ENCODE measurements around the gene CWH43. TPM values are rescaled to one million over a fixed set of nuclear protein-coding genes. Genes with fewer than 3 reads are reported as not detected.

Gene CWH43
- total and polyA plus RNA-seq, 4 donors: 0.65 to 4.2 (median 1.1) TPM

- Histone ChIP-seq H3K9me3 (ENCODE audit: control insufficient read depth in 4 of 4, insufficient read depth in 3 of 4, low read length in 3 of 4) (peaks cover 0 to 5% (median 0%) of the 10 kb centered on the region in 4 donors), H3K27me3 (ENCODE audit: control insufficient read depth in 3 of 3, insufficient read depth in 3 of 3, low read length in 2 of 3) (no peaks in the 10 kb centered on the region), H3K36me3 (ENCODE audit: control insufficient read depth in 4 of 4, insufficient read depth in 4 of 4, low read length in 4 of 4) (no peaks in the 10 kb centered on the region), H3K4me3 (no peak overlapping the region), H3K9ac (ENCODE audit: insufficient read depth in 1 of 2, low read length in 2 of 2) (no peak overlapping the region), H3K4me1 (ENCODE audit: control insufficient read depth in 5 of 5, insufficient read depth in 5 of 5, low read length in 5 of 5) (no peaks in the 10 kb centered on the region), H3K27ac (ENCODE audit: low read depth in 1 of 2, low read length in 1 of 2) (no peak overlapping the region)
- no peak for DNase-seq
- no peak for ATAC-seq (ENCODE audit: insufficient read depth, low FRiP score)
- no peak for TF ChIP-seq CTCF (IDR thresholded peaks at IDR 0.05; ENCODE audit: control extremely low read depth, extremely low read depth)
These were observed 46.3 kb upstream of the CWH43 start for GRCh38 chr4:48939785-48940184.

GRCh38 chr4:48943387-48943786 lies 42.7 kb upstream of the CWH43 start:
- no peak for DNase-seq

GRCh38 chr4:48944252-48944651 lies 41.8 kb upstream of the CWH43 start:
- Histone ChIP-seq H3K9ac (ENCODE audit: insufficient read depth in 1 of 2, low read length in 2 of 2) (no peak overlapping the region), H3K9me3 (ENCODE audit: control insufficient read depth in 4 of 4, insufficient read depth in 3 of 4, low read length in 3 of 4) (no peaks in the 10 kb centered on the region), H3K36me3 (ENCODE audit: control insufficient read depth in 4 of 4, insufficient read depth in 4 of 4, low read length in 4 of 4) (no peaks in the 10 kb centered on the region), H3K4me1 (ENCODE audit: control insufficient read depth in 5 of 5, insufficient read depth in 5 of 5, low read length in 5 of 5) (no peaks in the 10 kb centered on the region), H3K27me3 (ENCODE audit: control insufficient read depth in 3 of 3, insufficient read depth in 3 of 3, low read length in 2 of 3) (no peaks in the 10 kb centered on the region), H3K4me3 (no peak overlapping the region), H3K27ac (ENCODE audit: low read depth in 1 of 2, low read length in 1 of 2) (no peak overlapping the region)
- no peak for TF ChIP-seq CTCF (IDR thresholded peaks at IDR 0.05; ENCODE audit: control extremely low read depth, extremely low read depth)
- no peak for DNase-seq
- no peak for ATAC-seq (ENCODE audit: insufficient read depth, low FRiP score)
- WGBS, 2 donors: 78 to 81% methylated on average over 8 of the region's 8 CpGs

More at GRCh38 chr4:48943387-48943786, 42.7 kb upstream of the CWH43 start:
- no peak overlapping the region for H3K27ac ChIP-seq (ENCODE audit: low read depth in 1 of 2, low read length in 1 of 2)
- no peaks in the 10 kb centered on the region for H3K27me3 ChIP-seq (ENCODE audit: control insufficient read depth in 3 of 3, insufficient read depth in 3 of 3, low read length in 2 of 3)
- no peak overlapping the region for H3K9ac ChIP-seq (ENCODE audit: insufficient read depth in 1 of 2, low read length in 2 of 2)
- 78 to 86% methylated on average over 1 of the region's 1 CpG for WGBS, 2 donors
- ATAC-seq (ENCODE audit: insufficient read depth, low FRiP score): no peak
- no peak overlapping the region for H3K4me3 ChIP-seq
- H3K36me3 ChIP-seq (ENCODE audit: control insufficient read depth in 4 of 4, insufficient read depth in 4 of 4, low read length in 4 of 4): no peaks in the 10 kb centered on the region
- TF ChIP-seq CTCF (IDR thresholded peaks at IDR 0.05; ENCODE audit: control extremely low read depth, extremely low read depth): no peak
- H3K4me1 ChIP-seq (ENCODE audit: control insufficient read depth in 5 of 5, insufficient read depth in 5 of 5, low read length in 5 of 5): no peaks in the 10 kb centered on the region
- H3K9me3 ChIP-seq (ENCODE audit: control insufficient read depth in 4 of 4, insufficient read depth in 3 of 4, low read length in 3 of 4): peaks cover 0 to 3% (median 0%) of the 10 kb centered on the region in 4 donors

- no peak for TF ChIP-seq CTCF (IDR thresholded peaks at IDR 0.05; ENCODE audit: control extremely low read depth, extremely low read depth)
- Histone ChIP-seq H3K27ac (ENCODE audit: low read depth in 1 of 2, low read length in 1 of 2) (no peak overlapping the region), H3K36me3 (ENCODE audit: control insufficient read depth in 4 of 4, insufficient read depth in 4 of 4, low read length in 4 of 4) (no peaks in the 10 kb centered on the region), H3K9me3 (ENCODE audit: control insufficient read depth in 4 of 4, insufficient read depth in 3 of 4, low read length in 3 of 4) (no peaks in the 10 kb centered on the region), H3K9ac (ENCODE audit: insufficient read depth in 1 of 2, low read length in 2 of 2) (no peak overlapping the region), H3K27me3 (ENCODE audit: control insufficient read depth in 3 of 3, insufficient read depth in 3 of 3, low read length in 2 of 3) (no peaks in the 10 kb centered on the region), H3K4me1 (ENCODE audit: control insufficient read depth in 5 of 5, insufficient read depth in 5 of 5, low read length in 5 of 5) (no peaks in the 10 kb centered on the region), H3K4me3 (no peak overlapping the region)
- ATAC-seq (ENCODE audit: insufficient read depth, low FRiP score) (no peak), DNase-seq (no peak)
- 73 to 75% methylated on average over 6 of the region's 6 CpGs for WGBS, 2 donors
These were observed 41.3 kb upstream of the CWH43 start for GRCh38 chr4:48944756-48945241.
